HEK293 (cell line): Measurements from ENCODE around the gene SPATA24.

Experiments
- SETDB1 ChIP-seq: IDR thresholded peaks from one replicate; pipeline ENCODE4 v1.6.1; 2017; ENCODE audit warnings: mild to moderate bottlenecking, low read length, moderate library complexity, mixed read lengths; ENCODE audit not compliant: insufficient read length
- ZNF10 ChIP-seq: fragments of 450-650 bp; formaldehyde crosslinking; IDR thresholded peaks from 2 replicates; pipeline ENCODE4 v1.5.1; 2017; ENCODE audit warnings: missing biosample characterization, missing genetic modification characterization
- ZNF140 ChIP-seq: fragments of 450-650 bp; formaldehyde crosslinking; IDR thresholded peaks from 2 replicates; pipeline ENCODE4 v1.5.1; 2016; ENCODE audit warnings: missing biosample characterization, missing genetic modification characterization
- TF ChIP-seq, protein P1 (sequence below): fragments of 450-650 bp; formaldehyde crosslinking; IDR thresholded peaks from 2 replicates; pipeline ENCODE4 v1.5.1; 2016; ENCODE audit warnings: missing biosample characterization, missing genetic modification characterization

- TF ChIP-seq SETDB1 (no peak), ZNF10 (tag by site-specific recombination) (no peak), ZNF140 (tag by site-specific recombination) (no peak)
- TF ChIP-seq, protein P1, sequence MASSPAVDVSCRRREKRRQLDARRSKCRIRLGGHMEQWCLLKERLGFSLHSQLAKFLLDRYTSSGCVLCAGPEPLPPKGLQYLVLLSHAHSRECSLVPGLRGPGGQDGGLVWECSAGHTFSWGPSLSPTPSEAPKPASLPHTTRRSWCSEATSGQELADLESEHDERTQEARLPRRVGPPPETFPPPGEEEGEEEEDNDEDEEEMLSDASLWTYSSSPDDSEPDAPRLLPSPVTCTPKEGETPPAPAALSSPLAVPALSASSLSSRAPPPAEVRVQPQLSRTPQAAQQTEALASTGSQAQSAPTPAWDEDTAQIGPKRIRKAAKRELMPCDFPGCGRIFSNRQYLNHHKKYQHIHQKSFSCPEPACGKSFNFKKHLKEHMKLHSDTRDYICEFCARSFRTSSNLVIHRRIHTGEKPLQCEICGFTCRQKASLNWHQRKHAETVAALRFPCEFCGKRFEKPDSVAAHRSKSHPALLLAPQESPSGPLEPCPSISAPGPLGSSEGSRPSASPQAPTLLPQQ = no peak
These were observed 35.3 kb downstream of the SPATA24 start for GRCh38 chr5:139368613-139369012.
